ENCODE measurements around the gene DLG2. TPM values are rescaled to one million over a fixed set of nuclear protein-coding genes. Genes with fewer than 3 reads are reported as not detected.
A peak's percentile ranks its signal among the peaks of the same experiment; 100 is the strongest.

Gene DLG2
- total RNA-seq, 1 donor from 2014 or later = 2.1 TPM

GRCh38 chr11:83793310-83793709 lies 1833.8 kb downstream of the DLG2 start:
- TF ChIP-seq CTCF (conservative IDR thresholded peaks at IDR 0.05) = no peak
- Mint-ChIP-seq H3K27me3 (ENCODE audit: low read depth) (no peaks in the 10 kb centered on the region), H3K36me3 (ENCODE audit: low read depth) (no peaks in the 10 kb centered on the region), H3K4me1 (no peaks in the 10 kb centered on the region), H3K9me3 (no peaks in the 10 kb centered on the region), H3K4me3 (no peak overlapping the region), H3K27ac (ENCODE audit: unreplicated experiment) (no peak overlapping the region)
- DNase-seq (ENCODE audit: low read depth, low spot score) = no peak

GRCh38 chr11:83791557-83791956 lies 1835.6 kb downstream of the DLG2 start:
- Mint-ChIP-seq H3K36me3 (ENCODE audit: low read depth) (no peaks in the 10 kb centered on the region), H3K27ac (ENCODE audit: unreplicated experiment) (no peak overlapping the region), H3K4me3 (no peak overlapping the region), H3K9me3 (peaks cover 2% of the 10 kb centered on the region), H3K4me1 (no peaks in the 10 kb centered on the region), H3K27me3 (ENCODE audit: low read depth) (no peaks in the 10 kb centered on the region)
- DNase-seq (ENCODE audit: low read depth, low spot score) = no peak
- TF ChIP-seq CTCF (conservative IDR thresholded peaks at IDR 0.05) = no peak

GRCh38 chr11:83785942-83786341 lies 1841.2 kb downstream of the DLG2 start:
- H3K36me3 Mint-ChIP-seq (ENCODE audit: low read depth) = no peaks in the 10 kb centered on the region
- no peak for TF ChIP-seq CTCF (conservative IDR thresholded peaks at IDR 0.05)
- DNase-seq (ENCODE audit: low read depth, low spot score) = no peak
- no peak overlapping the region for H3K27ac Mint-ChIP-seq (ENCODE audit: unreplicated experiment)
- H3K4me1 Mint-ChIP-seq = no peaks in the 10 kb centered on the region
- peaks cover 2% of the 10 kb centered on the region for H3K9me3 Mint-ChIP-seq
- no peak overlapping the region for H3K4me3 Mint-ChIP-seq
- no peaks in the 10 kb centered on the region for H3K27me3 Mint-ChIP-seq (ENCODE audit: low read depth)

GRCh38 chr11:83784419-83784818 lies 1842.7 kb downstream of the DLG2 start:
- TF ChIP-seq CTCF (conservative IDR thresholded peaks at IDR 0.05) = no peak
- H3K27me3 Mint-ChIP-seq (ENCODE audit: low read depth) = no peaks in the 10 kb centered on the region
- no peaks in the 10 kb centered on the region for H3K4me1 Mint-ChIP-seq
- H3K36me3 Mint-ChIP-seq (ENCODE audit: low read depth) = no peaks in the 10 kb centered on the region
- H3K27ac Mint-ChIP-seq (ENCODE audit: unreplicated experiment) = no peak overlapping the region
- peaks cover 2% of the 10 kb centered on the region for H3K9me3 Mint-ChIP-seq
- no peak for DNase-seq (ENCODE audit: low read depth, low spot score)
- H3K4me3 Mint-ChIP-seq = no peak overlapping the region

GRCh38 chr11:83782329-83782728 lies 1844.8 kb downstream of the DLG2 start:
- TF ChIP-seq CTCF (conservative IDR thresholded peaks at IDR 0.05) = no peak
- Mint-ChIP-seq H3K9me3 (peaks cover 2% of the 10 kb centered on the region), H3K27ac (ENCODE audit: unreplicated experiment) (peak overlapping the region; percentile 8), H3K27me3 (ENCODE audit: low read depth) (no peaks in the 10 kb centered on the region), H3K36me3 (ENCODE audit: low read depth) (no peaks in the 10 kb centered on the region), H3K4me1 (no peaks in the 10 kb centered on the region), H3K4me3 (no peak overlapping the region)
- no peak for DNase-seq (ENCODE audit: low read depth, low spot score)

- no peaks in the 10 kb centered on the region for H3K36me3 Mint-ChIP-seq (ENCODE audit: low read depth)
- no peak for DNase-seq (ENCODE audit: low read depth, low spot score)
Measured at GRCh38 chr11:83779876-83780275, 1847.3 kb downstream of the DLG2 start.

More at GRCh38 chr11:83779876-83780275, 1847.3 kb downstream of the DLG2 start:
- Mint-ChIP-seq H3K9me3 (no peaks in the 10 kb centered on the region), H3K27ac (ENCODE audit: unreplicated experiment) (no peak overlapping the region), H3K4me1 (no peaks in the 10 kb centered on the region), H3K27me3 (ENCODE audit: low read depth) (no peaks in the 10 kb centered on the region), H3K4me3 (no peak overlapping the region)
- no peak for TF ChIP-seq CTCF (conservative IDR thresholded peaks at IDR 0.05)
